HUES48 (cell line): Measurements from ENCODE around the gene MRPL24.

Experiments used
- H3K27ac ChIP-seq: one replicate; pipeline ENCODE4 v1.7.0; 2013; ENCODE audit warnings: low read depth, low read length, inconsistent platforms
- H3K27me3 ChIP-seq: 2 replicates; pipeline ENCODE4 v1.6.1; 2013; ENCODE audit warnings: mild to moderate bottlenecking, low read length; ENCODE audit not compliant: control insufficient read depth, insufficient read depth
- H3K36me3 ChIP-seq: 2 replicates; pipeline ENCODE4 v1.6.1; 2013; ENCODE audit warnings: low read length; ENCODE audit not compliant: control insufficient read depth, insufficient read depth
- H3K4me1 ChIP-seq: 2 replicates; pipeline ENCODE4 v1.6.1; 2013; ENCODE audit warnings: mild to moderate bottlenecking, low read length; ENCODE audit not compliant: control insufficient read depth, insufficient read depth
- H3K4me3 ChIP-seq: 2 replicates; pipeline ENCODE4 v1.5.1; 2013; ENCODE audit warnings: mild to moderate bottlenecking, low read depth, low read length
- H3K9ac ChIP-seq: 2 replicates; pipeline ENCODE4 v1.6.1; 2013; ENCODE audit warnings: mild to moderate bottlenecking, low read depth, low read length, moderate library complexity
- H3K9me3 ChIP-seq: 2 replicates; pipeline ENCODE4 v1.6.1; 2013; ENCODE audit warnings: low read length; ENCODE audit not compliant: control insufficient read depth, insufficient read depth

Gene MRPL24

GRCh38 chr1:156742801-156743200 is 1.9 kb upstream of the MRPL24 start:
- no peak overlapping the region for H3K4me3 ChIP-seq

GRCh38 chr1:156742017-156742416 is 1.1 kb upstream of the MRPL24 start:
- H3K9ac ChIP-seq = no peak overlapping the region
- H3K4me1 ChIP-seq = peaks cover 23% of the 10 kb centered on the region
- H3K27me3 ChIP-seq = no peaks in the 10 kb centered on the region
- H3K36me3 ChIP-seq = peaks cover 42% of the 10 kb centered on the region
- H3K9me3 ChIP-seq = no peaks in the 10 kb centered on the region
- no peak overlapping the region for H3K4me3 ChIP-seq
- peak overlapping the region; percentile 88 for H3K27ac ChIP-seq

More at GRCh38 chr1:156742801-156743200, 1.9 kb upstream of the MRPL24 start:
- Histone ChIP-seq H3K36me3 (peaks cover 37% of the 10 kb centered on the region), H3K27ac (no peak overlapping the region), H3K4me1 (peaks cover 28% of the 10 kb centered on the region), H3K9ac (no peak overlapping the region), H3K27me3 (no peaks in the 10 kb centered on the region), H3K9me3 (no peaks in the 10 kb centered on the region)

GRCh38 chr1:156741481-156741983 is 644 bp upstream of the MRPL24 start:
- H3K27ac ChIP-seq = peak overlapping the region; percentile 88
- H3K4me3 ChIP-seq = peak overlapping the region; percentile 32; the same call in 1 of the 2 replicates
- H3K27me3 ChIP-seq = no peaks in the 10 kb centered on the region
- H3K36me3 ChIP-seq = peaks cover 47% of the 10 kb centered on the region
- peak overlapping the region; percentile 19; the same call in 1 of the 2 replicates for H3K9ac ChIP-seq
- H3K9me3 ChIP-seq = no peaks in the 10 kb centered on the region
- peaks cover 20% of the 10 kb centered on the region for H3K4me1 ChIP-seq

GRCh38 chr1:156740237-156740740 is 599 bp downstream of the MRPL24 start:
- Histone ChIP-seq H3K4me1 (peaks cover 9% of the 10 kb centered on the region), H3K27me3 (no peaks in the 10 kb centered on the region), H3K9me3 (no peaks in the 10 kb centered on the region), H3K27ac (peak overlapping the region; percentile 87), H3K36me3 (peaks cover 45% of the 10 kb centered on the region), H3K9ac (peak overlapping the region; percentile 82), H3K4me3 (peak overlapping the region; percentile 73)

- peaks cover 9% of the 10 kb centered on the region; the same call in 1 of the 2 replicates for H3K4me1 ChIP-seq
These were observed 2.0 kb downstream of the MRPL24 start for GRCh38 chr1:156738916-156739315.

GRCh38 chr1:156738407-156738806 is 2.5 kb downstream of the MRPL24 start:
- no peaks in the 10 kb centered on the region for H3K27me3 ChIP-seq
- no peak overlapping the region for H3K4me3 ChIP-seq
- H3K4me1 ChIP-seq = peaks cover 9% of the 10 kb centered on the region; the same call in 1 of the 2 replicates
- peaks cover 39% of the 10 kb centered on the region for H3K36me3 ChIP-seq
- H3K9ac ChIP-seq = no peak overlapping the region
- H3K9me3 ChIP-seq = no peaks in the 10 kb centered on the region
- no peak overlapping the region for H3K27ac ChIP-seq

More at GRCh38 chr1:156738916-156739315, 2.0 kb downstream of the MRPL24 start:
- peaks cover 39% of the 10 kb centered on the region for H3K36me3 ChIP-seq
- H3K27ac ChIP-seq = no peak overlapping the region
- H3K27me3 ChIP-seq = no peaks in the 10 kb centered on the region
- H3K4me3 ChIP-seq = no peak overlapping the region
- no peak overlapping the region for H3K9ac ChIP-seq
- H3K9me3 ChIP-seq = no peaks in the 10 kb centered on the region

GRCh38 chr1:156733989-156734584 is 6.8 kb downstream of the MRPL24 start:
- H3K36me3 ChIP-seq = peaks cover 34% of the 10 kb centered on the region

GRCh38 chr1:156728599-156729462 is 12.1 kb downstream of the MRPL24 start, which contains the start of gene ISG20L2:
TSS of gene ISG20L2 (minus strand) at chr1:156728766. CDS start at chr1:156727652, 1,114 bp downstream.
- Histone ChIP-seq H3K9me3 (no peaks in the 10 kb centered on the region), H3K4me3 (peak within 1 kb of the TSS; percentile 92), H3K27ac (peak within 1 kb of the TSS; percentile 79), H3K9ac (peak within 1 kb of the TSS; percentile 80), H3K36me3 (peaks cover 31% of the 10 kb centered on the region), H3K27me3 (no peaks in the 10 kb centered on the region), H3K4me1 (peaks cover 24% of the 10 kb centered on the region)

More at GRCh38 chr1:156733989-156734584, 6.8 kb downstream of the MRPL24 start:
- H3K9me3 ChIP-seq = no peaks in the 10 kb centered on the region
- H3K4me1 ChIP-seq = no peaks in the 10 kb centered on the region
- H3K27me3 ChIP-seq = no peaks in the 10 kb centered on the region
- no peak overlapping the region for H3K4me3 ChIP-seq
- H3K9ac ChIP-seq = no peak overlapping the region
- no peak overlapping the region for H3K27ac ChIP-seq

GRCh38 chr1:156727926-156728598 is 12.8 kb downstream of the MRPL24 start, which contains the start of gene METTL25B:
TSS of gene METTL25B (plus strand) at chr1:156728469. CDS start at chr1:156729105, 636 bp downstream.
- Histone ChIP-seq H3K27ac (peak within 1 kb of the TSS; percentile 79), H3K36me3 (peaks cover 31% of the 10 kb centered on the region), H3K9me3 (no peaks in the 10 kb centered on the region), H3K4me1 (peaks cover 24% of the 10 kb centered on the region), H3K27me3 (no peaks in the 10 kb centered on the region), H3K4me3 (peak within 1 kb of the TSS; percentile 92), H3K9ac (peak within 1 kb of the TSS; percentile 80)

- H3K36me3 ChIP-seq = peaks cover 33% of the 10 kb centered on the region
- peak overlapping the region; percentile 92 for H3K4me3 ChIP-seq
- no peaks in the 10 kb centered on the region for H3K9me3 ChIP-seq
- H3K27ac ChIP-seq = peak overlapping the region; percentile 6
- peaks cover 24% of the 10 kb centered on the region for H3K4me1 ChIP-seq
- H3K9ac ChIP-seq = peak overlapping the region; percentile 80
- no peaks in the 10 kb centered on the region for H3K27me3 ChIP-seq
These were observed 13.4 kb downstream of the MRPL24 start for GRCh38 chr1:156727492-156727891.
